ENCODE measurements around the gene PRPF8. TPM values are rescaled to one million over a fixed set of nuclear protein-coding genes. Genes with fewer than 3 reads are reported as not detected.

Gene PRPF8
- total and polyA plus RNA-seq, 10 of the 15 experiments (the other 5 are each of a cell fraction or from before 2014, with no cell fraction given), result 77.2 to 337 (median 162) TPM

- 65% methylated on average over 11 of the region's 11 CpGs for WGBS (ENCODE audit: insufficient coverage, insufficient replicate concordance, low lambda C conversion rate, missing lambda C conversion rate)
- no peak for DNase-seq (ENCODE audit: low read depth, low spot score)
- peaks cover 0 to 3% of the 10 kb centered on the region in 2 experiments; a peak in 1 of 4 replicates for H3K27me3 ChIP-seq (replicated peaks in 1 of 2; ENCODE audit: control insufficient read depth in 2 of 2, insufficient read depth in 2 of 2, low read length in 1 of 2)
- ChIA-PET RAD21 (ENCODE audit: unreplicated experiment) (interaction anchor here (0.9 to 1.9 kb wide), 5 partner anchors 30 to 151 kb away, joined by 3 to 8 read pairs (median 4); no protein-coding TSS in a partner anchor), POLR2A (interaction anchor here (0.5 to 0.6 kb wide), 2 partner anchors 10 to 18 kb away, joined by 3 read pairs; no protein-coding TSS in a partner anchor), SMC1A (ENCODE audit: uncharacterized antibody, unreplicated experiment) (interaction anchor here (0.7 to 1.5 kb wide), 3 partner anchors 10 to 151 kb away, joined by 3 to 4 read pairs (median 3); no protein-coding TSS in a partner anchor), CTCF (interaction anchor here (0.7 to 11.0 kb wide), 11 partner anchors 9 to 152 kb away, joined by 3 to 232 read pairs (median 4); partner anchors contain the start of genes RILP and RPA1)
- peaks cover 7% of the 10 kb centered on the region for H3K79me2 ChIP-seq (ENCODE audit: control insufficient read depth, insufficient read depth, low read length)
- in situ Hi-C loops (cut with MboI) (no loop called here), intact Hi-C loops (cut with micrococcal nuclease; ENCODE audit: unreplicated experiment) (no loop called here)
- H3K9me3 ChIP-seq (replicated peaks; ENCODE audit: control insufficient read depth, insufficient read depth, low read length), result no peaks in the 10 kb centered on the region
- H2AFZ ChIP-seq (ENCODE audit: control insufficient read depth, low read depth, low read length), result no peak overlapping the region
- TF ChIP-seq SMC3 (IDR thresholded peaks at IDR 0.05; ENCODE audit: borderline replicate concordance, low read length) (peak; percentile 12; the same call in 1 of the 2 replicates), NBN (IDR thresholded peaks at IDR 0.05) (no peak), IKZF1 (conservative IDR thresholded peaks at IDR 0.05) (0 out of 2 replicates have a peak, but pooled peaks have one; percentile 19), CTCF (IDR thresholded peaks at IDR 0.05 in 2 of 3, conservative IDR thresholded peaks at IDR 0.05 in 1 of 3; ENCODE audit: control insufficient read depth in 2 of 3, extremely low read depth in 1 of 3, insufficient read depth in 1 of 3, low read depth in 3 of 3, low read length in 3 of 3) (peak; percentile 40 to 53 (median 50); a peak in 5 of 6 replicates), NR2F1 (conservative IDR thresholded peaks at IDR 0.05) (no peak), RAD21 (IDR thresholded peaks at IDR 0.05; ENCODE audit: insufficient read depth, low read depth, low read length) (peak; percentile 55), SKIL (IDR thresholded peaks at IDR 0.05; ENCODE audit: low read depth, poor library complexity, severe bottlenecking) (no peak)
- ATAC-seq, result no peak
- H3K4me2 ChIP-seq (ENCODE audit: control insufficient read depth, insufficient read depth), result peak overlapping the region; percentile 90
- no peak overlapping the region for H3K9ac ChIP-seq (ENCODE audit: control insufficient read depth, insufficient read depth, low read length)
- H3K4me1 ChIP-seq (ENCODE audit: control insufficient read depth, insufficient read depth, low read length), result peaks cover 4% of the 10 kb centered on the region
- no peak overlapping the region for H3K4me3 ChIP-seq
- peak; percentile 44 for FAIRE-seq
- no peak overlapping the region for H3K27ac ChIP-seq (ENCODE audit: control insufficient read depth, insufficient read depth)
- no TSS peak for BruUV-seq (replicated peaks)
- no peaks in the 10 kb centered on the region for H4K20me1 ChIP-seq (ENCODE audit: control insufficient read depth, insufficient read depth)
- H3K36me3 ChIP-seq (ENCODE audit: control insufficient read depth in 2 of 2, insufficient read depth in 2 of 2, low read length in 1 of 2), result peaks cover 0 to 7% of the 10 kb centered on the region in 2 experiments; a peak in 2 of 4 replicates
These were observed 29.3 kb upstream of the PRPF8 start for GRCh38 chr17:1713878-1714426.
